ENCODE results near the gene PRAMEF1.
"Not testable (repeated sequence)": the region's sequence is repeated elsewhere in the genome, so short reads cannot be mapped to it uniquely, and the experiment has no call there.

Gene PRAMEF1

GRCh38 chr1:12791097-12791496 is at the start of gene PRAMEF1:
Gene PRAMEF1, plus strand, starts transcription at chr1:12791397. Its CDS starts 1,831 bp downstream, at chr1:12793228.
- not testable (repeated sequence) for DNase-seq

- DNase-seq, result no peak
Observed at GRCh38 chr1:12741946-12742345, 49.3 kb upstream of the PRAMEF1 start.

GRCh38 chr1:12745126-12745991 is 45.8 kb upstream of the PRAMEF1 start:
- no peak for DNase-seq

GRCh38 chr1:12745992-12746323 is 45.2 kb upstream of the PRAMEF1 start, which contains the start of gene CFAP107:
Gene CFAP107, plus strand, starts transcription at chr1:12746200. Its CDS starts 231 bp downstream, at chr1:12746431.
- DNase-seq, result peak; percentile 11

- DNase-seq, result no peak
Observed at GRCh38 chr1:12748778-12749355, 42.3 kb upstream of the PRAMEF1 start.

DNA sequence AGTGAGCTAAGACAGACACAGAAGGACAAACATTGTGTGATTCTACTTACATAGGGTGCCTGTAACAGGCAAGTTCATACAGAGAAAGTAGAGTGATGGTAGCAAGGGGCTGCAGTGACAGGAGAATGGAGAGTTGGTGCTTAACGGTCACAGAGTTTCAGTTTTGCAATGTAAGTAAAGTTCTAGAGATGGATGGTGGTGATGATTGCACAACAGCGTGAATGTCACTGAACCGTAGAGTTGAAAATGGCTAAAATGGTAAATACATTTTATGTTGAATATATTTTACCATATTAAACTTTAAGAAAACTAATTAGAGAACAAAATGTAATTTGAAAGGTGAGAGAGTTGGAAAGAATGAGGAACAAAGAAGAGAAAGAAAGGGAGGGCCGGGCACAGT is 36.5 kb upstream of the PRAMEF1 start:
- no peak for DNase-seq

- DNase-seq, result no peak
Observed at GRCh38 chr1:12756273-12756672, 34.9 kb upstream of the PRAMEF1 start.

GRCh38 chr1:12756768-12757413 is 34.3 kb upstream of the PRAMEF1 start:
- no peak for DNase-seq

DNA sequence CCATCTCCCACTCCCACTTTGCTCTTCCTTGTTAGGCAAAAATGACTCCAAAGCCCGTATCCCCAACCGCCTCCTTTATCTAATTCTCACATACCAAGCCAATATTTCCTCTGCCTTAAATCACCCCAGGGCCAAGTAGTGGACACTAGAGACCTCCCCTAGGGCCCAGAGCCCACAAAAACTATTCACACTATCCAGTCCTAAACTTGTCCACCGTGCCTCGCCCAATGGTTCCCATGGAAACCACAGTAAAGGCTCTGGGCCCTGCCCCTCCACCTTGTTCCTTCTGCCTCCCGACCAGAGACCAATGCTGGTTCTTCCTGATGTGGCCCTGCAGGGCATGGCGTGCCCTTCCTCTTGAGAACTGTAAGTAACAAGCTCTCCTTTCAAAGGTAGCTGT is 33.4 kb upstream of the PRAMEF1 start:
- no peak for DNase-seq

GRCh38 chr1:12760256-12760795 is 30.9 kb upstream of the PRAMEF1 start:
- no peak for DNase-seq

DNA sequence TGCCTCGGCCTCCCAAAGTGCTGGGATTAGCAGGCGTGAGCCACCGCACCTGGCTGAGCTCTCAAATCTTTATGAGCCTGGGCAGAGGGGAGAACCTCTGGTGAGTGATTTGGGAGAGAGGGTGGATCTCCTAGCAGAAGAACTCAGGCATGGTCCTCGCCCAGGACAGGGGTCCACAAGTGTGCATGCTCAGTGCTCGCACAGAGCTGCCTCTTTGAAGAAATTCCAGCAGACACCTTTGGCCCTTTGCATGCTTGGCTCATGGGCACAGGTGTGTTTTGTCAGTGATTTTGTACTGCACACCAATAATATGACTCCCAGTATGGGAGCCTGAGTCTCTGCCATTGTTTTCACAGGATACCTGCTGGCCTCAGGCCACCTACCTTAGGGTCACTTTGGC is 29.4 kb upstream of the PRAMEF1 start:
- no peak for DNase-seq

- no peak for DNase-seq
Observed at GRCh38 chr1:12762766-12763165, 28.4 kb upstream of the PRAMEF1 start.

GRCh38 chr1:12763479-12763878 is 27.7 kb upstream of the PRAMEF1 start:
- no peak for DNase-seq

DNA sequence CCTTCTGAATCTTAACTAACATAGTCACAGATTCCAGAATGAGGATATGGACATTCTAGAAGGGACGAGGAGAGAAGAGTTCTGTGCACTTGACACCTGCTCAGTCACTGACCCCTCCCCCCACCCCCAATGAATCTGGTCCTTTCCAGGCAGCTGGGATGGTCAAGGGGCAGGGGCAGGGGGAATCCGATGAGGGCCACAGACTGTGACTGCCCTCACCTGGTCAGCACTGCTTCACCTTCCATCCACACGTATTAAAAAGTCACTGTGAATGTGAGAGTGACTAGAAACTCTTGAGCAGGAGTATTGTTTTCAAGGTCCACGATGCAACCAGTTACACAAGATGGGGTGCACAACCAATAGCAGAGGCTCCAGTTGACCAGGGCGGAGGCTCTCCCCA is 27.2 kb upstream of the PRAMEF1 start:
- no peak for DNase-seq

DNA sequence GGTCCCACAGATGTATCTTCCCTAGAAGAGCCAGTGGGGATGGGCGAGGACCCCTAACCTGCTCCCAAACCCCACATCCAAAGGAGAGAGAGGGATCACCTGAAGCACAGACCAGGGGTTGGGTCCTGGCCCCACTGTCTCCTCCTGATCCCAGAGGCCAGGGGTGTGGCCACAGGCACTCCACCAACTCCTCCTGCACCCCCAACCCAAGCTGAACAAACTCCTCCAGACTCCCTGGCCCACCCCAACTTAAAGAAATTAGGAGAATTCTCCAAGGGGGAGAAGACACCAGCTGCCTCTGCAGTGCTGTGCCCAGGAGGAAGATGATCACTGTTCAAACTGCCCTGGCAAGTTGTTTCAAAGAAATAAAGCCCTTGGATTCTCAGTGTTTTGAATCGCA is 22.2 kb upstream of the PRAMEF1 start:
- DNase-seq, result no peak

DNA sequence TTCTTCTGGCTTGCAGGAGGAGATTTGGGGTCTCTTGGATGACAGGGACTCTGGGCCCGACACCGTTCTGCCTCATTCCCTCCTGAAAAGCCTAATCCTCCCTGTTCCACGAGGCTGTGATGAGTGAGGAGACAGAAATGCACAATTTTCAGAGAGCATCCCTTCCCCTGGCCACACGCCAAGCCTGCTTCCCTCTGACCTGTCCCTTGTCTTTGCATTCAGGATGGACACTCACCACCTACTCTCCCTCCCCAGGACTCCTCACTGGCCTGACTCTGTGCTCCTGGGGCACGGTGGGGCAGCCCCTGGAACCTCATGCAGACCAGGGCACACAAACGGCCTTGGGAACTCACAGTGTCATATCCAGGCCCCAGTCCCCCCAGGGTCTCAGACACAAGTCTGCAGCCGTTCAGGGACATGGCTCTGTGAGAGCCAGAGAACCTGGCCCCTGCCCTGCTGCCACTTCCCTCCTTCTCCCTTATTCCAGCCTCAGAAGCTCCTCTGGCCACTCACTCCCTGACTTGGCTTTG is 21.2 kb upstream of the PRAMEF1 start:
- no peak for DNase-seq

DNA sequence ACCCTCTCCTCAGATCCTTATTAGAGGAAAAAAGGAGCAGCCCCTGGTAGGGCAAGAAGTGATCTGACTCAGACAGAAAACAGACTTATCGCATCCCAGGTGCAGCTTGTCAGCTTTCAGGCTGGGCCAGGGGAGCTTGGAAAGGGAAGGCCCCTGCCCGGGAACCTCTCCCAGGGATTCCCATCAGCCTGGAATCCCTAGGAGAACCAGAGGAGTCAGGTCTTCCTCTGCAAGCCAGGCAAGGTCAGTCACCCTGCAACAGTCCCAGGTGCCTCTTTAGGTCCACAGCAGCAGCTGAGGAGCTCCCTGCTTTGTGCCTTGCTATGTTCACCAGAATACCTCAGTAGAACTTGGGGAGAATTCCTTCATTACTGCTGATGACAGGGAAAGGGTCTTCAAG is 20.6 kb upstream of the PRAMEF1 start:
- DNase-seq, result no peak

- DNase-seq, result no peak
Observed at GRCh38 chr1:12771186-12771585, 20.0 kb upstream of the PRAMEF1 start.

DNA sequence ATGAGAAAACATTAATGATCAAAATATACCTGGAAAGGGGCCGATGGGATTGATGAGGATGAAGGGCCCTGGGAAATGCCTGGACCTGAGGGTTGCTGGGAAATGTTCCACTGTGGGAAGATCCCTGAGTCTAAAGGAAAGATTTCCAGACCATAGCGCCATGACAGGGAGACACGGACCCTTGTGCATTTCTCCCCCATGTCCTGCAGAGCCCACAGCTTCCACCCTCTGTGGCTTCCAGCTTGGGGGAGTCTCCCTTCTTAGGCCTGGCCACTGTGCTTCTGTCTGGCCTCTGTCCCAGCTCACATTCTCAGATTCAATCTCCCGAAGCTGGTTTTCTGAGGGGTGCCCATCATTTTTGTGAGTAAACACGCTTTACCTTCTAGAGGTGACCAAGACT is 18.7 kb upstream of the PRAMEF1 start:
- no peak for DNase-seq

DNA sequence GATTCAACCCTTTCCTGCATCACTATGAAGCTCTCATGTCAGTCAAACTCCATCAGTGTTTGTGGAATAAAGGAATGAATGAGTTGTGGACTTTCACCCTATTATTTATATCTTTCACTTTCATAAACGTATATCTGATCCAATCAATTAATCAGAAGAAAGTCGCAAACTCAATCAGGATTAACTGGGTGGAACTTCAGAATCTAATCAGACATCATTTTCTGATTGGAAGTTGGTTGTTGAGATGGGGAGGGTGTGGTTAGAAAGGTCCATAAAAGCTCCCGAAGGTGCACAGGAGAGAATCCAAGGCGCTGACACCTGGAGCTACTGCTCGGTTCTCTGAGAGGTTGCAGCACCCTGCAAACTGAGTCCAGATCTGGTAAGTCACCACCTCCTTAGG is 17.8 kb upstream of the PRAMEF1 start, which contains the start of gene PRAMEF12:
TSS of gene PRAMEF12 (plus strand) at position 301 of the 400 bp plus-strand sequence. CDS start 1,130 bp downstream, outside the sequence.
- DNase-seq, result no peak

- no peak for DNase-seq
Observed at GRCh38 chr1:12774801-12775345, 16.3 kb upstream of the PRAMEF1 start.

GRCh38 chr1:12775443-12775842 is 15.8 kb upstream of the PRAMEF1 start:
- no peak for DNase-seq

Data from NCI-H226 (cell line).